Muscle layer of colon (tissue), 2 donors: ENCODE results near the gene OR1A2.
"Not testable (repeated sequence)": the region's sequence is repeated elsewhere in the genome, so short reads cannot be mapped to it uniquely, and the experiment has no call there.

Experiments
- H3K27ac ChIP-seq: one replicate; pipeline ENCODE4 v1.7.0; 2013; ENCODE audit warnings: low read depth, mild to moderate bottlenecking, low read length, moderate library complexity
- H3K27me3 ChIP-seq, 2 donors: one replicate each; pipeline ENCODE4 v1.7.0; 2013; ENCODE audit warnings: low read length in 2 of 2, mild to moderate bottlenecking in 2 of 2; ENCODE audit not compliant: insufficient read depth in 2 of 2, control insufficient read depth in 1 of 2
- H3K36me3 ChIP-seq: one replicate; pipeline ENCODE4 v1.7.0; 2013; ENCODE audit warnings: mild to moderate bottlenecking, low read length; ENCODE audit not compliant: insufficient read depth
- H3K4me1 ChIP-seq: one replicate; pipeline ENCODE4 v1.7.0; 2013; ENCODE audit warnings: mild to moderate bottlenecking, low read length; ENCODE audit not compliant: insufficient read depth
- H3K4me3 ChIP-seq, 2 donors: one replicate each; pipeline ENCODE4 v1.7.0; 2013; ENCODE audit warnings: low read length in 2 of 2, low read depth in 1 of 2, mild to moderate bottlenecking in 1 of 2, moderate library complexity in 1 of 2
- H3K9ac ChIP-seq: one replicate; pipeline ENCODE4 v1.7.0; 2013; ENCODE audit warnings: low read length
- H3K9me3 ChIP-seq: one replicate; pipeline ENCODE4 v1.7.0; 2013; ENCODE audit warnings: mild to moderate bottlenecking, low read length
- donor health status: abdominal sarcoma.
- donor health status: Adenocarcinoma of cecum.

Gene OR1A2

GRCh38 chr17:3232300-3232699 is 35.0 kb downstream of the OR1A2 start:
- not testable (repeated sequence) for H3K9ac ChIP-seq, H3K27me3 ChIP-seq, H3K27ac ChIP-seq

GRCh38 chr17:3238685-3239084 is 41.4 kb downstream of the OR1A2 start:
- not testable (repeated sequence) for H3K9me3 ChIP-seq, H3K36me3 ChIP-seq, H3K27ac ChIP-seq, H3K4me3 ChIP-seq, H3K4me1 ChIP-seq, H3K9ac ChIP-seq, H3K27me3 ChIP-seq

More at GRCh38 chr17:3232300-3232699, 35.0 kb downstream of the OR1A2 start:
- H3K4me1 ChIP-seq, H3K9me3 ChIP-seq, H3K36me3 ChIP-seq, H3K4me3 ChIP-seq: not testable (repeated sequence)

GRCh38 chr17:3241044-3241443 is 43.7 kb downstream of the OR1A2 start:
- not testable (repeated sequence) for H3K4me1 ChIP-seq, H3K9me3 ChIP-seq, H3K27me3 ChIP-seq, H3K4me3 ChIP-seq, H3K9ac ChIP-seq, H3K36me3 ChIP-seq, H3K27ac ChIP-seq

GRCh38 chr17:3244841-3245240 is 47.5 kb downstream of the OR1A2 start:
- H3K27ac ChIP-seq, H3K9ac ChIP-seq, H3K36me3 ChIP-seq, H3K4me3 ChIP-seq, H3K9me3 ChIP-seq, H3K4me1 ChIP-seq, H3K27me3 ChIP-seq: not testable (repeated sequence)
